ENCODE measurements around the gene DGKI. TPM values are rescaled to one million over a fixed set of nuclear protein-coding genes. Genes with fewer than 3 reads are reported as not detected.

DGKI gene
- total RNA-seq, 2 donors from 2014 or later: 1.5 to 4.4 TPM

- H3K4me1 Mint-ChIP-seq (ENCODE audit: low read depth in 2 of 2): no peaks in the 10 kb centered on the region
- peaks cover 12 to 25% of the 10 kb centered on the region in 2 donors for H3K27me3 Mint-ChIP-seq
- no peak overlapping the region for H3K27ac Mint-ChIP-seq
- no peak for DNase-seq (ENCODE audit: low spot score)
- no peaks in the 10 kb centered on the region for H3K36me3 Mint-ChIP-seq
- ATAC-seq: peak; percentile 32 to 43
- H3K9me3 Mint-ChIP-seq: no peaks in the 10 kb centered on the region
- H3K4me3 Mint-ChIP-seq: no peak overlapping the region
Measured at GRCh38 chr7:137628216-137628615, 218.6 kb downstream of the DGKI start.

DNA sequence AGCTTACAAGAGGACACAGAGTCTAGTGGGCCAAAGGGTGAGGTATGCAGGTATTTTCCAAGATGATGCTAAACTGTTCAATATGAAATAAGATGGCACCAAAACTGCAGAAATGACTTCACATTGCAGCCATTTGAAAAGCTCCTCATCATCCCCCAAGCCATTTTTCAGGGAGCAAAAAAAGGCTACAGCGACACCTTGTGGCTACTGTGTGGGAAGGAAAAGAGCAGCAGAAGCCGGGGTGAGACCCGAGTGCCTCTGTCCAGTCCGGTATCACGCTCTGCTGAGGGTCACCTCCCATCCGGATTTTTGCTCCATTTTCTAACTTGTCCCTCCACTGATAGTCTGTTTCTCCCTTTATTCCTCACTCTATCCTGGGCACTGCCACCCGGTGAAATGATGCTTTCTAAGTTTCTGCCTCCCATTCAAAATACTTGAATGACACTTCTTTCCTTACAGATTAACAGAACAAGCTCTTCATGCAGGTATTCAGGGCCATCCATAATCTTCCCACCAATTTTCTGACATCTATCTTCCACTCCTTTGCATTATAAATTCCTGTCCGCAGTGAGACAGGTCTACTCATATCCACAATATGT, 220.2 kb downstream of the DGKI start:
- Mint-ChIP-seq H3K27me3 (peaks cover 12 to 25% of the 10 kb centered on the region in 2 donors), H3K36me3 (no peaks in the 10 kb centered on the region), H3K4me1 (ENCODE audit: low read depth in 2 of 2) (no peaks in the 10 kb centered on the region), H3K4me3 (no peak overlapping the region), H3K27ac (no peak overlapping the region), H3K9me3 (no peaks in the 10 kb centered on the region)
- ATAC-seq (no peak), DNase-seq (ENCODE audit: low spot score) (no peak)

DNA sequence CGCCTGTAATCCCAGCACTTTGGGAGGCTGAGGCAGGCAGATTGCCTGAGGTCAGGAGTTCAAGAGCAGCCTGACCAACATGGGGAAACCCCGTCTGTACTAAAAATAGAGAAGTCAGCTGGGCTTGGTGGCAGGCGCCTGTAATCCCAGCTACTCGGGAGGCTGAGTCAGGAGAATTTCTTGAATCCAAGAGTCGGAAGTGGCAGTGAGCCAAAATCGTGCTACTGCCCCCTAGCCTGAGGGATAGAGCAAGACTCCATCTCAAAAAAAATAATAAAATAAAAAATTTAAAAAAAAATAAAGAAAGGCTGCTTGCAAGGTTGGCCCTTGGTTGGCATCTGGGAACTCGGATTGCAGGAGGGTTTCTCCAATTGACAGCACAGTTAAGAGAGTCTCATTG, 221.6 kb downstream of the DGKI start:
- ATAC-seq: no peak
- Mint-ChIP-seq H3K9me3 (no peaks in the 10 kb centered on the region), H3K27me3 (peaks cover 6 to 18% of the 10 kb centered on the region in 2 donors), H3K36me3 (no peaks in the 10 kb centered on the region), H3K4me1 (ENCODE audit: low read depth in 2 of 2) (no peaks in the 10 kb centered on the region), H3K4me3 (no peak overlapping the region), H3K27ac (no peak overlapping the region)
- no peak for DNase-seq (ENCODE audit: low spot score)

DNA sequence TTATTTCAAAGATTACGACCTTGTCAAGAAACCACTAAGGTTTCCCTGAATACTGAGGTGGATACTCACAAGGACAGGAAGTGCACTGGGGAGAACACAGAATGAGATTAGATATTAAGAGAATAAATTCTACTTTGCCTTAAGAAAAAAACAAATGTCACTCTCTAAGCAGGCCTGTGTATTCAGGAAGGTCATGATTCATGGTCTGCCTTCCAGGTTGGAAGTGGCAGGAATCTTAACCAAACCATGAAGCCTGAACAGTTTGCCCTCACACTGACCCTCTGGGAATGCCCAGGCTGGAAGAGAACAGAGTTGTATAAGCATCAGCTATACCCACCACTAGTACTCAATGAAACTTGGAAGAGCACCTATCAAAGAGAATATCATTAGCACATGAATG, 227.6 kb downstream of the DGKI start:
- no peak for DNase-seq (ENCODE audit: low spot score)
- H3K27me3 Mint-ChIP-seq: no peaks in the 10 kb centered on the region
- H3K36me3 Mint-ChIP-seq: no peaks in the 10 kb centered on the region
- H3K4me1 Mint-ChIP-seq (ENCODE audit: low read depth in 2 of 2): no peaks in the 10 kb centered on the region
- no peaks in the 10 kb centered on the region for H3K9me3 Mint-ChIP-seq
- no peak overlapping the region for H3K4me3 Mint-ChIP-seq
- ATAC-seq: no peak
- no peak overlapping the region for H3K27ac Mint-ChIP-seq

- ATAC-seq: no peak
- H3K36me3 Mint-ChIP-seq: no peaks in the 10 kb centered on the region
Measured at GRCh38 chr7:137618748-137619147, 228.0 kb downstream of the DGKI start.

DNA sequence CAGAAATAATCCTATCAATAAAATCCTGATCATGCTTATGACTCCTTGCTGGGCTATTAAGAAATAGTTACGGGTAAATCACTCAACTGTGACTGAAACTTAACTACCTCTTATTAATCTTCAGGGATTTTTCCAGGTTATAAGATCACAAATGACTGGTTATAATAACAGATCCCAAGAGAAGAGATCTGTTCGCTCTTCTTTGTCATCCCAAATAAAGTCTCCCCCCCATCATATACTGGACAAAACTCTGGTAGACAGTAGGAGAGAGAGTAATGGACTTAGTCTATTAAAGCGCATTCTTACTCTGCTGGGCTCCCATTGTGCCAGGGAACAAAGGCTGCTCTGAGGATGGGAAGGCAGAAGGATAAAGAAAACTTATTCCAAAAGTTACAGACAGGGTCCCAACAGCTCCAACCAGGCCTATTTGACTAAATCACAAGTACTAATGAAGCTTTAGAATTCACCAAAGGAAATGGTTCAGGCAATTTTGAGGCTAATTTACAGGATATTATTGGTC, 233.7 kb downstream of the DGKI start:
- Mint-ChIP-seq H3K4me3 (no peak overlapping the region), H3K4me1 (ENCODE audit: low read depth in 2 of 2) (no peaks in the 10 kb centered on the region), H3K9me3 (no peaks in the 10 kb centered on the region), H3K27me3 (peaks cover 2 to 4% of the 10 kb centered on the region in 2 donors), H3K36me3 (no peaks in the 10 kb centered on the region), H3K27ac (no peak overlapping the region)
- DNase-seq (ENCODE audit: low spot score): no peak
- no peak for ATAC-seq

More at GRCh38 chr7:137618748-137619147, 228.0 kb downstream of the DGKI start:
- Mint-ChIP-seq H3K4me3 (no peak overlapping the region), H3K27ac (no peak overlapping the region), H3K27me3 (no peaks in the 10 kb centered on the region), H3K9me3 (no peaks in the 10 kb centered on the region), H3K4me1 (ENCODE audit: low read depth in 2 of 2) (no peaks in the 10 kb centered on the region)
- DNase-seq (ENCODE audit: low spot score): no peak

- Mint-ChIP-seq H3K4me3 (no peak overlapping the region), H3K36me3 (no peaks in the 10 kb centered on the region), H3K27me3 (peaks cover 4% of the 10 kb centered on the region in 2 donors), H3K9me3 (no peaks in the 10 kb centered on the region), H3K4me1 (ENCODE audit: low read depth in 2 of 2) (no peaks in the 10 kb centered on the region), H3K27ac (no peak overlapping the region)
- no peak for DNase-seq (ENCODE audit: low spot score)
- ATAC-seq: no peak
Measured at GRCh38 chr7:137611606-137612005, 235.2 kb downstream of the DGKI start.

DNA sequence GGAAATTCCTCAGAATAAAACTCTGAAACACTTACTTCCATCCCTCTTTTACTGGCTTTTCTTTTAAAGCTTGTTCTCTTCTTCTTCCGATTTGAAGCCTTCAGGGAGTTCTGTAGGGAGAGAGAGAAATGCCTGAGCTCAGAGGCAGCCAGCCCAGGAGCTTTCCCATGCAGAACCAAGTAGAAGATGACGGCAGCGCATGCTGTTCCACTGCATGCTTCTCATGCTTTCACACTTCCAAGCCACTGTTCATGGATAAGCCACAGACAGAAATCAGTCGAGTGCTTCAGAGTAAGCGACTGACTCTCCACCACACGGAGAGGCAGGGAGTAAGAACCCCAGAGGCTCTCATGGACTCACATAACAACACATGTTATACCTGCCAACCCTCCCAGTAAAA, 237.3 kb downstream of the DGKI start:
- no peak overlapping the region for H3K27ac Mint-ChIP-seq
- DNase-seq (ENCODE audit: low spot score): no peak
- H3K4me1 Mint-ChIP-seq (ENCODE audit: low read depth in 2 of 2): no peaks in the 10 kb centered on the region
- H3K4me3 Mint-ChIP-seq: no peak overlapping the region
- H3K9me3 Mint-ChIP-seq: no peaks in the 10 kb centered on the region
- H3K27me3 Mint-ChIP-seq: peaks cover 4 to 6% of the 10 kb centered on the region in 2 donors
- no peaks in the 10 kb centered on the region for H3K36me3 Mint-ChIP-seq
- ATAC-seq: no peak

DNA sequence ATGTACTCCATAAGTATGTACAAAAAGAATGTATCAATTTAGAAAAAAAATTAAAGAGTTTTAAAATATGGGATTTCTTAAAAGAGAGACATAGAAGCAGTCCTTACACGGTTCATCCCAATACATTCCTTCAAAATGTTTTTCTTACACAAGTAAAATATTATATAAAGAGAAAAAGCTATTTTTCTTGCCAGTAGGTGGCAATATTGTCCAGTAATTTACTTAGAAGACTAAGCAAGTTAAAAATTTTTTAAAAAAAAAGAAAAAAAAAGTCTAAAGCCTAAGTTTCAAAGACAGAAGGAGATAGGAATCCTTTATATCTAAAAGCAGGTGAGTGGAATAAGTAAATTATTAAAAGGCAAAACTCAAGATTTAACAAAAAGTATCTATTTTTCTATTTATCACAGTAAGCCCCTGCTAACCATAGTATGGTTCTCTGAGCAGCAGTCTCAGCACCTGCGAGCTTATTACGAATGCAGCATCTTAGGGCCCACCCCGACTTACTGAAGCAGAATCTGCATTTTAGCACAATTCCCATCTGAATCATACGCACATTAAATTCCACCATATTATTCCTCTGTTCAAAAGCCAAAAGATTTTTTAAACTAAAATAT, 240.6 kb downstream of the DGKI start:
- DNase-seq (ENCODE audit: low spot score): no peak
- Mint-ChIP-seq H3K9me3 (no peaks in the 10 kb centered on the region), H3K27me3 (peaks cover 6 to 8% of the 10 kb centered on the region in 2 donors), H3K27ac (no peak overlapping the region), H3K36me3 (no peaks in the 10 kb centered on the region), H3K4me3 (no peak overlapping the region), H3K4me1 (ENCODE audit: low read depth in 2 of 2) (no peaks in the 10 kb centered on the region)
- ATAC-seq: no peak

- no peaks in the 10 kb centered on the region for H3K36me3 Mint-ChIP-seq
- peaks cover 6 to 8% of the 10 kb centered on the region in 2 donors for H3K27me3 Mint-ChIP-seq
- DNase-seq (ENCODE audit: low spot score) (no peak), ATAC-seq (no peak)
- H3K9me3 Mint-ChIP-seq: no peaks in the 10 kb centered on the region
- H3K4me3 Mint-ChIP-seq: no peak overlapping the region
- H3K4me1 Mint-ChIP-seq (ENCODE audit: low read depth in 2 of 2): no peaks in the 10 kb centered on the region
- H3K27ac Mint-ChIP-seq: no peak overlapping the region
Measured at GRCh38 chr7:137603043-137603442, 243.7 kb downstream of the DGKI start.

DNA sequence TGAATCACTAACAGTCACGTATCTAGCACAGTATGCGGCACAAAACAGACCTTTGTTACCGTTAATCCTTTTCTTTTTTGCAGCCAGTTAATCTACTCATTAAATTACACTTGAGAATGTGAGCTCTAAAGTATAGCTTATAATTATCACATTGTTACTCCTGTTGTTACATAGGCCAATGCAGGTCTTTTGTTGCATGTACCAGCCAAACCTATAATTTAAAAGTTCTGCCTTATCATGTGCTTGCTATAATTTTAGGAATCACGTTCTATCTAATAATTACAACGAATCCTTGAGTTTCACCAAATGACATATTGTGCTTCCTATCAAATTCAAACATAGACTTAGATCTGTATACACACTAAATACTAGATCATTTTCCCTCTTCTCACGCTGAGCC, 245.1 kb downstream of the DGKI start:
- no peaks in the 10 kb centered on the region for H3K4me1 Mint-ChIP-seq (ENCODE audit: low read depth in 2 of 2)
- DNase-seq (ENCODE audit: low spot score) (no peak), ATAC-seq (no peak)

GRCh38 chr7:137597856-137598255, 248.9 kb downstream of the DGKI start:
- Mint-ChIP-seq H3K4me1 (ENCODE audit: low read depth in 2 of 2) (no peaks in the 10 kb centered on the region), H3K9me3 (no peaks in the 10 kb centered on the region), H3K36me3 (no peaks in the 10 kb centered on the region), H3K27ac (no peak overlapping the region), H3K27me3 (peaks cover 0 to 3% of the 10 kb centered on the region in 2 donors), H3K4me3 (no peak overlapping the region)
- no peak for DNase-seq (ENCODE audit: low spot score)
- ATAC-seq: no peak

More for the DNA sequence above, 245.1 kb downstream of the DGKI start:
- Mint-ChIP-seq H3K27ac (no peak overlapping the region), H3K36me3 (no peaks in the 10 kb centered on the region), H3K27me3 (peaks cover 4 to 8% of the 10 kb centered on the region in 2 donors), H3K4me3 (no peak overlapping the region), H3K9me3 (no peaks in the 10 kb centered on the region)

GRCh38 chr7:137593115-137593711, 253.6 kb downstream of the DGKI start:
- Mint-ChIP-seq H3K9me3 (no peaks in the 10 kb centered on the region), H3K4me3 (no peak overlapping the region), H3K36me3 (no peaks in the 10 kb centered on the region), H3K27ac (no peak overlapping the region), H3K4me1 (ENCODE audit: low read depth in 2 of 2) (no peaks in the 10 kb centered on the region), H3K27me3 (peaks cover 0 to 3% of the 10 kb centered on the region in 2 donors)
- ATAC-seq: no peak
- no peak for DNase-seq (ENCODE audit: low spot score)

- Mint-ChIP-seq H3K27me3 (peaks cover 0 to 3% of the 10 kb centered on the region in 2 donors), H3K27ac (no peak overlapping the region), H3K36me3 (no peaks in the 10 kb centered on the region), H3K4me3 (no peak overlapping the region), H3K4me1 (ENCODE audit: low read depth in 2 of 2) (no peaks in the 10 kb centered on the region), H3K9me3 (no peaks in the 10 kb centered on the region)
- DNase-seq (ENCODE audit: low spot score) (no peak), ATAC-seq (no peak)
Measured at GRCh38 chr7:137592232-137592896, 254.4 kb downstream of the DGKI start.
